D721Med (cell line): ENCODE data around the gene SPATA6L.

ENCODE experiments used
- DNase-seq: peaks from one replicate; pipeline ENCODE4 v3.0.0; 2011; ENCODE audit warnings: low spot score; ENCODE audit not compliant: insufficient read length
- FAIRE-seq: peaks from 2 replicates; lab custom pipeline; 2011; peaks lifted over from hg19 to GRCh38; lab: Jason Lieb, UNC
- TF ChIP-seq, protein P1 (sequence below): IDR thresholded peaks from 2 replicates; pipeline ENCODE4 v1.5.1; 2012; ENCODE audit warnings: mild to moderate bottlenecking, control low read depth; ENCODE audit not compliant: insufficient read depth; ENCODE audit errors: missing control alignments

The SPATA6L gene

DNA sequence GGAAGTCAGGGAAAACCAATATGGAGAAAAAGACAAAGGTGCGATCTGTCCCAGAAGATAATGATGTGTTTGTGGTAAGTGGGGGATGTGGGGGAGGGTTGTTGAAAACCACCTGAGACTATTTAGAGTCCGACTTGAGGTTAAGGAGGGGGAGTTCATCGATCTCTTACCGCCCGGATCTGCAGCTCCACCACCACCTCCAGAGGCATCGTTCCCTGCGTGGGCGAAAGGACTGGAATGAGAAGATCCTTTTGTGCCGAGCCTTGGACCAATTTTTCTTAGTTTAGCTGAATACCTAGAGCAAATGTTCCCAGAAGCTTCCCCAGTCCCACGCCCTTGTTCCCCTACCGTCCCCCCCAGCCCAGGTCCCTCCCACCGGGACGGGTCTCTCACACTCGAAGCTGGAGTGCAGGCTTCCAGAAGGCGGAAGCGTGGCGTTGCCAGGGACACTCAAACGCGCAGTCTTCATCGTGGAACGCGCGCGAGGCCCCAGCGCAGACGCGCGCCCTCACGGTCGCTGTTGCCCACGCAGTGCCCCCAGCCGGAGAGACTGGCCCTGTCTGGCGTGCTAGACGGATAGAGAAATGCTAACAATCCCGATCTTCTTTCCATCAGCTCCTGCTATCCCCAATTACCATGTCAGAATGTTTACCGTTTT is at the start of gene SPATA6L:
Gene SPATA6L, minus strand, starts transcription at position 439 of the 658 bp plus-strand sequence. Its CDS starts 230 bp downstream, at position 209.
- TF ChIP-seq, protein P1, sequence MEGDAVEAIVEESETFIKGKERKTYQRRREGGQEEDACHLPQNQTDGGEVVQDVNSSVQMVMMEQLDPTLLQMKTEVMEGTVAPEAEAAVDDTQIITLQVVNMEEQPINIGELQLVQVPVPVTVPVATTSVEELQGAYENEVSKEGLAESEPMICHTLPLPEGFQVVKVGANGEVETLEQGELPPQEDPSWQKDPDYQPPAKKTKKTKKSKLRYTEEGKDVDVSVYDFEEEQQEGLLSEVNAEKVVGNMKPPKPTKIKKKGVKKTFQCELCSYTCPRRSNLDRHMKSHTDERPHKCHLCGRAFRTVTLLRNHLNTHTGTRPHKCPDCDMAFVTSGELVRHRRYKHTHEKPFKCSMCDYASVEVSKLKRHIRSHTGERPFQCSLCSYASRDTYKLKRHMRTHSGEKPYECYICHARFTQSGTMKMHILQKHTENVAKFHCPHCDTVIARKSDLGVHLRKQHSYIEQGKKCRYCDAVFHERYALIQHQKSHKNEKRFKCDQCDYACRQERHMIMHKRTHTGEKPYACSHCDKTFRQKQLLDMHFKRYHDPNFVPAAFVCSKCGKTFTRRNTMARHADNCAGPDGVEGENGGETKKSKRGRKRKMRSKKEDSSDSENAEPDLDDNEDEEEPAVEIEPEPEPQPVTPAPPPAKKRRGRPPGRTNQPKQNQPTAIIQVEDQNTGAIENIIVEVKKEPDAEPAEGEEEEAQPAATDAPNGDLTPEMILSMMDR: no peak
- peak; percentile 44 for DNase-seq
- FAIRE-seq: no peak

DNA sequence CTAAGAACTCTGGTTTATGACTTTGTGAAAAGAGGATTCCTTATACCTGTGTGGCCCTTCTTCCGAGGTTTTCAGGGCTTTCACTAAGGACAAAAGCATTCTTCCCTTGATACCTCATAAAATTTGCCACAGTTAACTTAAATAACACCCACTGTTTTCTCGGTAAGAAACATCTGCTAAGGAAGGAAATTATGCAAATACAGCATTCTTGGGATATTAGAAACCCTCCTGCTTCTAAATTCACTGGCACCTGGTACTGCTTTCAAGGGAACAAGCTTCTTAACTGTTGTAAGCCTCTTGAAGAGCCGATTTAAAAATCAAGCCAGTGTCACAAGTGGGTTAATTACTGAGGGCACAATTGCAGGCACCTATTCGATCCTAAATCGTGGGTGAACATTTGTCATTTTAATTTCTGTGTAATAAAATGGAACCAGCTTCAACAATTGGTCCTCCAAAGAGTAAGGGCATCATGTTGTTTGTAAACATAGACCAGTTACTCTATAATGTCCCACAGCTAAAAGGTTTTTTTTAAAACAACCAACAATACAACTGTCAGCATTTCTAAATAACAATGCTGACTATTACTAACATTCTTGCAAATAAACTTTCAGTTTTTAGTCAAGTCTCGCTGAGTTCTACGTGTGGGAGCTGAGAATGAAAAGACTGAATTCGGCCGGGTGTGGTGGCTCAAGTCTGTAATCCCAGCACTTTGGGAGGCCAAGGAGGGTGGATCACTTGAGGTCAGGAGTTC is 48.2 kb upstream of the SPATA6L start:
- DNase-seq (no peak), FAIRE-seq (peak; percentile 98)
- TF ChIP-seq, protein P1: no peak

DNA sequence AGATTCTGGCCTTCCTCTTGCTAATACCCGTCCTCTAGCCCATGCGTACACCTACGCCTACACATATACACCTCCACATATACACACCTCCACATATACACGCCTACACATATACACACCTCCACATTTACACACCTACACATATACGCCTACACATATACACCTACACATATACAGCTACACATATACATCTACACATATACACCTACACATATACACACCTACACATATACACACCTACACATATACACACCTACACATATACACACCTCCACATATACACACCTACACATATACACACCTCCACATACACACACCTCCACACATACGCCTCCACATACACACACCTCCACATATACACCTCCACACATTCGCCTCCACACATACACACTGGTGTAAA is 47.6 kb upstream of the SPATA6L start:
- TF ChIP-seq, protein P1: no peak
- DNase-seq: no peak
- peak; percentile 98 for FAIRE-seq

DNA sequence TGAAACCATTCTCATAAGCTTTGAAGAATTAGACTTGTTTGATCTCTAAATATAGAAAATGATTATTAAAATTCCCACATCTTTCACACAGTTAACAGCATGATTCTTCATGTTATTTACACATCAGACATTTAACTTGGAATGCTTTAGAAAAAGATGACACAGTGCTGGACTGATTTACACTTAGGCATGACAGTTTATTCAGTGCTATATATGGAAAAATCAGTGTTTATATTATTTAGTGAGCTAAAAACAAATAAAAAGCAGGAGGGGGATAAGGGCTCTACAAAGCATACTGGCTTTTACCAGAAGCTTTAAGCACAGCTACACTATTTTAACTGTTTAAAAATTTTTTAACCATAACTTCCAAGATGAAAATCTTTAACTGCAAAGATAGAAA is 43.1 kb upstream of the SPATA6L start:
- TF ChIP-seq, protein P1: no peak
- DNase-seq (no peak), FAIRE-seq (no peak)

DNA sequence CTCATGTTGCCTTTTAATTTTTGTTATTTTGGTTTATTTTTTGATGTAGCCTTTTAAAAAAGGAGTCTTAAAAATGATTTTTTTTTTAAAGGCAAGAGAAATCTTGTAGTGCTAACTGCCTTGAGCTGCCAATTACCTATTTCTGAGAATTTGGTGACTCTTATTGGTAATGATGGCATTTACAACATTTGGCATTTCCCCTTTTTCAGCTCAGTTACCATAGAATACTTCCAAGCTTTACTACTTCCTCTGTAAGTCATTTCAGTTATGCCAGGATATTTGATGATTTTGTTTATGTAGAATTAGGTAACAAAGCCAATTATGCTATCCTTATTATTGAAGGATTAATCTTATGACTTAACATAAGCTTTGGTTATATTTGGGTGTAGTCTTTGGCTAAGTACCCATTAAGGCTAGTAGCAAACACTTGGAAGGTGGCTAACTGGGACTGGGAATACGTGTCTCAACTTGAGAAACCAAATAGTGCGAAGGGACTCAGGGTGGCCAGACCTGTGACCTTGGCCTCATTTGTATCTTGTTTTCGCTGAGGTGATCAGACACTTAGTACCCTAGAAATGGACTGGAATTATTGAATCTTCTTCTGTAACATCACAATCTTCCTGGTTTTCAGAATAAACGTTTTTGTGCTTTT is 40.8 kb upstream of the SPATA6L start:
- TF ChIP-seq, protein P1: no peak
- DNase-seq (no peak), FAIRE-seq (peak; percentile 53)

GRCh38 chr9:4706021-4706420 is 39.7 kb upstream of the SPATA6L start:
- no peak for FAIRE-seq
- no peak for DNase-seq
- TF ChIP-seq, protein P1: no peak
